Muscle layer of colon (tissue), 2 donors: ENCODE data around the gene DST.

ENCODE experiments used
- H3K27ac ChIP-seq: one replicate; pipeline ENCODE4 v1.7.0; 2013; ENCODE audit warnings: low read depth, mild to moderate bottlenecking, low read length, moderate library complexity
- H3K27me3 ChIP-seq, 2 donors: one replicate each; pipeline ENCODE4 v1.7.0; 2013; ENCODE audit warnings: low read length in 2 of 2, mild to moderate bottlenecking in 2 of 2; ENCODE audit not compliant: insufficient read depth in 2 of 2, control insufficient read depth in 1 of 2
- H3K36me3 ChIP-seq: one replicate; pipeline ENCODE4 v1.7.0; 2013; ENCODE audit warnings: mild to moderate bottlenecking, low read length; ENCODE audit not compliant: insufficient read depth
- H3K4me1 ChIP-seq: one replicate; pipeline ENCODE4 v1.7.0; 2013; ENCODE audit warnings: mild to moderate bottlenecking, low read length; ENCODE audit not compliant: insufficient read depth
- H3K4me3 ChIP-seq, 2 donors: one replicate each; pipeline ENCODE4 v1.7.0; 2013; ENCODE audit warnings: low read length in 2 of 2, low read depth in 1 of 2, mild to moderate bottlenecking in 1 of 2, moderate library complexity in 1 of 2
- H3K9ac ChIP-seq: one replicate; pipeline ENCODE4 v1.7.0; 2013; ENCODE audit warnings: low read length
- H3K9me3 ChIP-seq: one replicate; pipeline ENCODE4 v1.7.0; 2013; ENCODE audit warnings: mild to moderate bottlenecking, low read length
- donor health status: abdominal sarcoma.
- donor health status: Adenocarcinoma of cecum.

The DST gene

GRCh38 chr6:56582236-56582635 is 60.5 kb downstream of the DST start:
- no peaks in the 10 kb centered on the region for H3K4me1 ChIP-seq
- H3K27me3 ChIP-seq = no peaks in the 10 kb centered on the region
- H3K9me3 ChIP-seq = no peaks in the 10 kb centered on the region
- no peak overlapping the region for H3K4me3 ChIP-seq
- H3K36me3 ChIP-seq = no peaks in the 10 kb centered on the region
- H3K27ac ChIP-seq = no peak overlapping the region
- H3K9ac ChIP-seq = no peak overlapping the region

GRCh38 chr6:56581296-56581925 is 61.3 kb downstream of the DST start:
- H3K4me3 ChIP-seq = no peak overlapping the region
- H3K4me1 ChIP-seq = no peaks in the 10 kb centered on the region
- no peak overlapping the region for H3K9ac ChIP-seq
- no peaks in the 10 kb centered on the region for H3K36me3 ChIP-seq
- no peak overlapping the region for H3K27ac ChIP-seq
- no peaks in the 10 kb centered on the region for H3K9me3 ChIP-seq
- no peaks in the 10 kb centered on the region for H3K27me3 ChIP-seq

- H3K27me3 ChIP-seq = no peaks in the 10 kb centered on the region
- H3K9me3 ChIP-seq = no peaks in the 10 kb centered on the region
- H3K4me1 ChIP-seq = no peaks in the 10 kb centered on the region
- H3K9ac ChIP-seq = no peak overlapping the region
- H3K36me3 ChIP-seq = peaks cover 8% of the 10 kb centered on the region
- H3K4me3 ChIP-seq = no peak overlapping the region
- no peak overlapping the region for H3K27ac ChIP-seq
These were observed 62.4 kb downstream of the DST start for GRCh38 chr6:56580271-56580670.

GRCh38 chr6:56579155-56579851 is 63.4 kb downstream of the DST start:
- Histone ChIP-seq H3K27me3 (no peaks in the 10 kb centered on the region), H3K36me3 (peaks cover 8% of the 10 kb centered on the region), H3K9ac (no peak overlapping the region), H3K4me1 (no peaks in the 10 kb centered on the region), H3K9me3 (no peaks in the 10 kb centered on the region), H3K4me3 (no peak overlapping the region), H3K27ac (no peak overlapping the region)

GRCh38 chr6:56575736-56576135 is 67.0 kb downstream of the DST start:
- H3K4me1 ChIP-seq = peaks cover 21% of the 10 kb centered on the region
- H3K27ac ChIP-seq = no peak overlapping the region
- H3K27me3 ChIP-seq = no peaks in the 10 kb centered on the region
- peaks cover 8% of the 10 kb centered on the region for H3K36me3 ChIP-seq
- H3K4me3 ChIP-seq = no peak overlapping the region
- no peak overlapping the region for H3K9ac ChIP-seq
- H3K9me3 ChIP-seq = no peaks in the 10 kb centered on the region

GRCh38 chr6:56574292-56574691 is 68.4 kb downstream of the DST start:
- no peak overlapping the region for H3K9ac ChIP-seq
- H3K4me1 ChIP-seq = peaks cover 25% of the 10 kb centered on the region
- H3K9me3 ChIP-seq = no peaks in the 10 kb centered on the region
- H3K36me3 ChIP-seq = peaks cover 8% of the 10 kb centered on the region
- no peak overlapping the region for H3K4me3 ChIP-seq
- no peak overlapping the region for H3K27ac ChIP-seq
- H3K27me3 ChIP-seq = no peaks in the 10 kb centered on the region

- Histone ChIP-seq H3K36me3 (peaks cover 8% of the 10 kb centered on the region), H3K27me3 (no peaks in the 10 kb centered on the region), H3K9ac (no peak overlapping the region), H3K9me3 (no peaks in the 10 kb centered on the region), H3K4me1 (peaks cover 25% of the 10 kb centered on the region), H3K4me3 (no peak overlapping the region), H3K27ac (no peak overlapping the region)
These were observed 69.1 kb downstream of the DST start for GRCh38 chr6:56573624-56574023.

- peak overlapping the region; percentile 28 for H3K27ac ChIP-seq
- peaks cover 25% of the 10 kb centered on the region for H3K4me1 ChIP-seq
- no peaks in the 10 kb centered on the region for H3K27me3 ChIP-seq
- no peaks in the 10 kb centered on the region for H3K9me3 ChIP-seq
- H3K9ac ChIP-seq = no peak overlapping the region
- peaks cover 8% of the 10 kb centered on the region for H3K36me3 ChIP-seq
- no peak overlapping the region for H3K4me3 ChIP-seq
These were observed 69.8 kb downstream of the DST start for GRCh38 chr6:56572788-56573471.

GRCh38 chr6:56571605-56572004 is 71.1 kb downstream of the DST start:
- Histone ChIP-seq H3K9me3 (no peaks in the 10 kb centered on the region), H3K36me3 (peaks cover 8% of the 10 kb centered on the region), H3K4me1 (peaks cover 25% of the 10 kb centered on the region), H3K9ac (no peak overlapping the region), H3K27ac (no peak overlapping the region), H3K4me3 (no peak overlapping the region), H3K27me3 (no peaks in the 10 kb centered on the region)

- no peak overlapping the region for H3K9ac ChIP-seq
- H3K9me3 ChIP-seq = no peaks in the 10 kb centered on the region
- no peak overlapping the region for H3K27ac ChIP-seq
- peaks cover 10% of the 10 kb centered on the region for H3K36me3 ChIP-seq
- H3K4me1 ChIP-seq = peaks cover 25% of the 10 kb centered on the region
- H3K27me3 ChIP-seq = no peaks in the 10 kb centered on the region
- no peak overlapping the region for H3K4me3 ChIP-seq
These were observed 72.0 kb downstream of the DST start for GRCh38 chr6:56570413-56571359.

- Histone ChIP-seq H3K27ac (no peak overlapping the region), H3K27me3 (no peaks in the 10 kb centered on the region), H3K4me1 (peaks cover 14% of the 10 kb centered on the region), H3K9me3 (no peaks in the 10 kb centered on the region), H3K36me3 (peaks cover 15% of the 10 kb centered on the region), H3K9ac (no peak overlapping the region), H3K4me3 (no peak overlapping the region)
These were observed 75.2 kb downstream of the DST start for GRCh38 chr6:56567501-56567900.
